ENCODE data around the gene ZNF628.

The ZNF628 gene

DNA sequence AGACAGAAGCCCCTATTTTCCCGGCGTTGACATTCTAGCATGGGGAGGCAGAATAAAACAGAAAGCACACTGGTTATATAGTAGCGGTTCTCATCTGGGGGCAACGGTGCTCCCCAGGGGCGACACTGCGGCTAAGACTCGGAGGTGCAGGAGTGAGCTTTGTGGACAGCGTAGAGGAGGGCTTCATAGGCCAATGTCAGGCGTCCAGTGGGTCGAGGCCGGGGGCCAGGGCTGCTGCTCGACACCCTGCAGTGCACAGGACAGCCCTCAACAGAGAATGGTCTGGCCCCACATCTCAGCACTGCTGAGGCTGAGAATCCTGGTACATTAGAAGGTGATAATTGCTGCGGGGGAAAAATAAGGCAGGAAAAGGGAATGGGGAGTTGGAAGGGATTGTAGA lies 1.5 kb downstream of the ZNF628 start:
- 0 out of 2 replicates have a peak overlapping the region, but pooled peaks have one; percentile 16 for H3K27ac ChIP-seq (ENCODE audit: extremely low read depth, low read depth, low read length)
- peak overlapping the region; percentile 2; the same call in 1 of the 2 replicates for H3K4me3 ChIP-seq (ENCODE audit: low read depth, low read length)
- peaks cover 0 to 9% of the 10 kb centered on the region in 2 experiments; a peak in 1 of 3 replicates for H3K36me3 ChIP-seq (ENCODE audit: control insufficient read depth in 2 of 2, insufficient read depth in 1 of 2, low read length in 2 of 2)
- no peaks in the 10 kb centered on the region for H3K9me3 ChIP-seq (ENCODE audit: control insufficient read depth, insufficient read depth, low read depth, low read length)
- ChIA-PET CTCF (interaction anchor here (0.8 to 7.0 kb wide), 3 partner anchors 10 to 27 kb away, joined by 4 to 85 read pairs (median 63); no protein-coding TSS in a partner anchor), POLR2A (interaction anchor here (0.7 to 1.2 kb wide), 2 partner anchors 79 to 121 kb away, joined by 3 to 4 read pairs; partner anchors contain the start of gene FIZ1)
- TF ChIP-seq ZNF677 (tag by site-specific recombination; IDR thresholded peaks at IDR 0.05): no peak
- TF ChIP-seq FEZF1 (tag by site-specific recombination; IDR thresholded peaks at IDR 0.05): no peak
- TF ChIP-seq GFI1B (tag by site-specific recombination; IDR thresholded peaks at IDR 0.05): no peak
- no peak for TF ChIP-seq ZNF398 (tag by site-specific recombination; IDR thresholded peaks at IDR 0.05)
- no peak for TF ChIP-seq GLIS1 (tag by site-specific recombination; IDR thresholded peaks at IDR 0.05)
- TF ChIP-seq PRDM10 (tag by site-specific recombination; IDR thresholded peaks at IDR 0.05): 0 out of 2 replicates have a peak, but pooled peaks have one; percentile 20
- peaks cover 8% of the 10 kb centered on the region; the same call in 1 of the 2 replicates for H3K4me1 ChIP-seq (ENCODE audit: control insufficient read depth, insufficient read depth, low read length)

DNA sequence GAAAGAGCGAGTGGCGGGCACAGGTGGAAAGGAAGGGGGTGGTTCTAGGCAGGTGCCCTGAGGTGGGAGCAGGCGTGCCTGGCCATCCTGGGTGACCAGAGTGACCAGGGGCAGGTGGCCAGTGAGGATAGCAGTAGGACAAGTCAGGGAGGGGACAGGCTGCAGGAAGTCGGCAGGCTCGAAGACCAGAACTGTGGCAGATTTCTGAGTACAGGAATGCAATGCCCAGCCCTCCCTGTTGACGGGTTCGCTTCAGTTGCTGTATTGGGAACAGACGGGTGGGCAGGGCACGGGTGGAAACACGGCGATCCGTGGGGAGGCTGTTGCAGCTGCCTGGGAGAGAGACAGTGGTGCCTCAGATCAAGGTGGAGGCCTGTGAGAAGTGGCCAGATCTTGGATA lies 1.9 kb downstream of the ZNF628 start:
- CTCF ChIA-PET: interaction anchor here (0.6 to 7.0 kb wide), 3 partner anchors 11 to 38 kb away, joined by 3 to 85 read pairs (median 63); no protein-coding TSS in a partner anchor
- no peak overlapping the region for H3K4me3 ChIP-seq (ENCODE audit: low read depth, low read length)
- no peaks in the 10 kb centered on the region for H3K9me3 ChIP-seq (ENCODE audit: control insufficient read depth, insufficient read depth, low read depth, low read length)

DNA sequence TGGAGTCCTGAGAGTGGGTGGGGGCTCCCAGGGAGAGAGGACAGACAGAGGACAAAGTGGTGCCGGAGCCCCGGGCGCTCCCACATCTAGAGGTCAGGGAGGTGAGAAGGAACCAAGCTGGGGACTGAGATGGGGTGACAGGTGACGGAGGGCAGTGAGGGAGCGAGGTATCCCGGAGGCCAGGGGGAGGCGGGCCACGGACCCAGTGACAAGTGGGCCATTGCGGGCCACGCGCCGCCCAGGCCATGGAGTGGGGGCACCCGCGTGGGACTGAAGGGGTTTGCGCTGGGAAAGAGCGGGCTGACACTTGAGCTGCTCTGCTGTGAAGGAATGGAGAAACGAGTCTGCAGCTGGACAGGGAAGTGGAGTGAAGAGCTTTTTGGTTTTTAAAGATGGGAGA lies 2.6 kb downstream of the ZNF628 start:
- H3K27ac ChIP-seq (ENCODE audit: extremely low read depth, low read depth, low read length): no peak overlapping the region
- no peak overlapping the region for H3K4me3 ChIP-seq (ENCODE audit: low read depth, low read length)
- CTCF ChIA-PET: interaction anchor here (0.6 to 7.0 kb wide), 3 partner anchors 12 to 37 kb away, joined by 3 to 85 read pairs (median 63); no protein-coding TSS in a partner anchor
- TF ChIP-seq ZNF654 (tag by site-specific recombination; IDR thresholded peaks at IDR 0.05; ENCODE audit: low read depth) (no peak), ZNF544 (tag by site-specific recombination; IDR thresholded peaks at IDR 0.05) (no peak), ZNF433 (tag by site-specific recombination; IDR thresholded peaks at IDR 0.05; ENCODE audit: low read depth) (no peak), EGR2 (tag by site-specific recombination; IDR thresholded peaks at IDR 0.05; ENCODE audit: low read depth) (0 out of 2 replicates have a peak, but pooled peaks have one; percentile 15), ZNF558 (tag by site-specific recombination; IDR thresholded peaks at IDR 0.05) (no peak), SCRT1 (tag by site-specific recombination; IDR thresholded peaks at IDR 0.05; ENCODE audit: borderline replicate concordance) (no peak), ZNF701 (tag by site-specific recombination; IDR thresholded peaks at IDR 0.05) (no peak), ZNF398 (tag by site-specific recombination; IDR thresholded peaks at IDR 0.05) (no peak)
- TF ChIP-seq, protein P1, sequence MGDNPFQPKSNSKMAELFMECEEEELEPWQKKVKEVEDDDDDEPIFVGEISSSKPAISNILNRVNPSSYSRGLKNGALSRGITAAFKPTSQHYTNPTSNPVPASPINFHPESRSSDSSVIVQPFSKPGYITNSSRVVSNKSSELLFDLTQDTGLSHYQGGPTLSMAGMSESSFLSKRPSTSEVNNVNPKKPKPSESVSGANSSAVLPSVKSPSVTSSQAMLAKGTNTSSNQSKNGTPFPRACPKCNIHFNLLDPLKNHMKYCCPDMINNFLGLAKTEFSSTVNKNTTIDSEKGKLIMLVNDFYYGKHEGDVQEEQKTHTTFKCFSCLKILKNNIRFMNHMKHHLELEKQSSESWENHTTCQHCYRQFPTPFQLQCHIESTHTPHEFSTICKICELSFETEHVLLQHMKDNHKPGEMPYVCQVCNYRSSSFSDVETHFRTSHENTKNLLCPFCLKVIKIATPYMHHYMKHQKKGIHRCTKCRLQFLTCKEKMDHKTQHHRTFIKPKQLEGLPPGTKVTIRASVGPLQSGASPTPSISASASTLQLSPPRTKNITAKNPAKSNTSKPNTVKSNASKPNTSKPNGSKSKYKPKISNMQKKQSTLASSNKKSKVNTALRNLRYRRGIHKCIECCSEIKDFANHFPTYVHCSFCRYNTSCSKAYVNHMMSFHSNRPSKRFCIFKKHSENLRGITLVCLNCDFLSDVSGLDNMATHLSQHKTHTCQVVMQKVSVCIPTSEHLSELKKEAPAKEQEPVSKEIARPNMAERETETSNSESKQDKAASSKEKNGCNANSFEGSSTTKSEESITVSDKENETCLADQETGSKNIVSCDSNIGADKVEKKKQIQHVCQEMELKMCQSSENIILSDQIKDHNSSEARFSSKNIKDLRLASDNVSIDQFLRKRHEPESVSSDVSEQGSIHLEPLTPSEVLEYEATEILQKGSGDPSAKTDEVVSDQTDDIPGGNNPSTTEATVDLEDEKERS (tag by site-specific recombination; IDR thresholded peaks at IDR 0.05): no peak
- no peaks in the 10 kb centered on the region for H3K9me3 ChIP-seq (ENCODE audit: control insufficient read depth, insufficient read depth, low read depth, low read length)
- H3K36me3 ChIP-seq (ENCODE audit: control insufficient read depth in 2 of 2, insufficient read depth in 1 of 2, low read length in 2 of 2): peaks cover 0 to 9% of the 10 kb centered on the region in 2 experiments; a peak in 1 of 3 replicates
- H3K4me1 ChIP-seq (ENCODE audit: control insufficient read depth, insufficient read depth, low read length): peaks cover 8% of the 10 kb centered on the region; the same call in 1 of the 2 replicates
- POLR2A ChIA-PET: interaction anchor here (1.1 kb wide), 2 partner anchors 17 to 120 kb away, joined by 4 read pairs; partner anchors contain the start of genes FIZ1 and ISOC2

More for the DNA sequence above, 1.9 kb downstream of the ZNF628 start:
- H3K27ac ChIP-seq (ENCODE audit: extremely low read depth, low read depth, low read length): 0 out of 2 replicates have a peak overlapping the region, but pooled peaks have one; percentile 16
- TF ChIP-seq ZNF843 (tag by site-specific recombination; IDR thresholded peaks at IDR 0.05): no peak
- TF ChIP-seq ZNF404 (tag by site-specific recombination; IDR thresholded peaks at IDR 0.05): no peak
- no peak for TF ChIP-seq ZNF132 (tag by site-specific recombination; IDR thresholded peaks at IDR 0.05; ENCODE audit: borderline replicate concordance)
- no peak for TF ChIP-seq ZNF2 (tag by site-specific recombination; IDR thresholded peaks at IDR 0.05)
- TF ChIP-seq ZNF133 (tag by site-specific recombination; IDR thresholded peaks at IDR 0.05): no peak
- no peak for TF ChIP-seq KLF16 (tag by site-specific recombination; IDR thresholded peaks at IDR 0.05)
- TF ChIP-seq ZBTB17 (tag by site-specific recombination; IDR thresholded peaks at IDR 0.05): no peak
- TF ChIP-seq ZNF610 (tag by site-specific recombination; IDR thresholded peaks at IDR 0.05; ENCODE audit: borderline replicate concordance): no peak
- TF ChIP-seq ZNF169 (tag by site-specific recombination; IDR thresholded peaks at IDR 0.05): no peak
- H3K4me1 ChIP-seq (ENCODE audit: control insufficient read depth, insufficient read depth, low read length): peaks cover 8% of the 10 kb centered on the region; the same call in 1 of the 2 replicates
- H3K36me3 ChIP-seq (ENCODE audit: control insufficient read depth in 2 of 2, insufficient read depth in 1 of 2, low read length in 2 of 2): peaks cover 0 to 9% of the 10 kb centered on the region in 2 experiments; a peak in 1 of 3 replicates
- POLR2A ChIA-PET: interaction anchor here (1.1 kb wide), 2 partner anchors 17 to 121 kb away, joined by 4 read pairs; partner anchors contain the start of genes FIZ1 and ISOC2

Data from HEK293 (cell line).